Fibroblast of skin of abdomen (primary cell): ENCODE results near the gene PDPN.

Experiments used
- DNase-seq: peaks from one replicate; pipeline ENCODE4 v3.0.0-alpha.2; 2013

Gene PDPN

GRCh38 chr1:13619909-13620308, 36.3 kb downstream of the PDPN start:
- DNase-seq, result no peak

- DNase-seq, result no peak
These were observed 37.2 kb downstream of the PDPN start for GRCh38 chr1:13620825-13621224.

GRCh38 chr1:13622446-13622845, 38.8 kb downstream of the PDPN start:
- no peak for DNase-seq

- DNase-seq, result no peak
These were observed 39.5 kb downstream of the PDPN start for GRCh38 chr1:13623021-13623637.

- DNase-seq, result no peak
These were observed 40.9 kb downstream of the PDPN start for GRCh38 chr1:13624526-13624925.

- no peak for DNase-seq
These were observed 43.5 kb downstream of the PDPN start for GRCh38 chr1:13627127-13627526.

- no peak for DNase-seq
These were observed 44.6 kb downstream of the PDPN start for GRCh38 chr1:13628218-13628617.

- DNase-seq, result no peak
These were observed 45.1 kb downstream of the PDPN start for GRCh38 chr1:13628711-13629110.

GRCh38 chr1:13642306-13643004, 58.8 kb downstream of the PDPN start:
- DNase-seq, result no peak

GRCh38 chr1:13643017-13643416, 59.4 kb downstream of the PDPN start:
- no peak for DNase-seq

GRCh38 chr1:13646521-13646920, 62.9 kb downstream of the PDPN start:
- no peak for DNase-seq

GRCh38 chr1:13651279-13651678, 67.6 kb downstream of the PDPN start:
- no peak for DNase-seq

GRCh38 chr1:13652238-13652637, 68.6 kb downstream of the PDPN start:
- no peak for DNase-seq

- peak; percentile 28 for DNase-seq
These were observed 77.9 kb downstream of the PDPN start for GRCh38 chr1:13661539-13661938.

GRCh38 chr1:13662493-13662892, 78.9 kb downstream of the PDPN start:
- DNase-seq, result peak; percentile 68

- no peak for DNase-seq
These were observed 80.3 kb downstream of the PDPN start for GRCh38 chr1:13663969-13664368.

- no peak for DNase-seq
These were observed 80.8 kb downstream of the PDPN start for GRCh38 chr1:13664451-13664850.

GRCh38 chr1:13666317-13666716, 82.7 kb downstream of the PDPN start:
- no peak for DNase-seq
